GM12878 (cell line): ENCODE data around the gene SLC1A2. TPM values are rescaled to one million over a fixed set of nuclear protein-coding genes. Genes with fewer than 3 reads are reported as not detected.

Experiments
- ATAC-seq: fragments of 200-7000 bp; cut with Tn5 transposase; 3 replicates; pipeline ENCODE4 v1.9.1; 2020; ENCODE audit warnings: mild to moderate bottlenecking, moderate library complexity
- BruUV-seq: library from RNA; stranded (reverse); fragments of 400-500 nt; replicated peaks from 2 replicates; lab custom pipeline; 2021; lab: Mats Ljungman, UMichigan
- CTCF ChIA-PET: fragments of 300-600 bp; sonication (Branson Sonifier 250); formaldehyde crosslinking; extraction: SDS; loops from one replicate; lab custom pipeline; 2021; ENCODE audit warnings: inconsistent platforms; lab: Yijun Ruan, JAX
- POLR2A ChIA-PET: fragments of 350-600 bp; formaldehyde crosslinking; extraction: SDS; loops from one replicate; lab custom pipeline; 2021; ENCODE audit warnings: inconsistent platforms; lab: Charles Lee
- RAD21 ChIA-PET: fragments of 300-600 bp; sonication (Branson Sonifier 250); formaldehyde crosslinking; loops from one replicate; lab custom pipeline; 2023; ENCODE audit warnings: antibody characterized with exemption; ENCODE audit not compliant: unreplicated experiment; lab: Charles Lee
- SMC1A ChIA-PET: fragments of 300-600 bp; sonication (Branson Sonifier 250); formaldehyde crosslinking; loops from one replicate; lab custom pipeline; 2023; ENCODE audit not compliant: unreplicated experiment, uncharacterized antibody; lab: Charles Lee
- DNase-seq: peaks from one replicate; pipeline ENCODE4 v3.0.0-alpha.2; 2011; ENCODE audit warnings: low read depth, low spot score
- FAIRE-seq: peaks from 3 replicates; lab custom pipeline; 2011; peaks lifted over from hg19 to GRCh38; lab: Jason Lieb, UNC
- H2AFZ ChIP-seq: 2 replicates; pipeline ENCODE4 v1.6.0; 2011; ENCODE audit warnings: low read depth, low read length, control low read depth; ENCODE audit not compliant: control insufficient read depth
- H3K27ac ChIP-seq: 2 replicates; pipeline ENCODE4 v1.5.1; 2011; ENCODE audit warnings: control low read depth; ENCODE audit not compliant: control insufficient read depth, insufficient read depth
- H3K27me3 ChIP-seq, 2 experiments: replicated peaks in 1 of 2; 2 replicates each; pipeline versions ENCODE4 v1.6.0 to v1.6.1; 2011; ENCODE audit warnings: low read length in 1 of 2; ENCODE audit not compliant: control insufficient read depth in 2 of 2, insufficient read depth in 2 of 2
- H3K36me3 ChIP-seq, 2 experiments: 2 replicates each; pipeline ENCODE4 v1.5.1; 2011; ENCODE audit warnings: low read length in 1 of 2; ENCODE audit not compliant: control insufficient read depth in 2 of 2, insufficient read depth in 2 of 2
- H3K4me1 ChIP-seq: 2 replicates; pipeline ENCODE4 v1.6.1; 2011; ENCODE audit warnings: mild to moderate bottlenecking, low read length, moderate library complexity, mixed read lengths; ENCODE audit not compliant: control insufficient read depth, insufficient read depth
- H3K4me2 ChIP-seq: 2 replicates; pipeline ENCODE4 v1.6.0; 2011; ENCODE audit warnings: control low read depth; ENCODE audit not compliant: control insufficient read depth, insufficient read depth
- H3K4me3 ChIP-seq: fragments of 200-600 bp; sonication (generic); 2 replicates; pipeline ENCODE4 v1.5.1; 2016
- H3K79me2 ChIP-seq: 2 replicates; pipeline ENCODE4 v1.6.0; 2011; ENCODE audit warnings: low read length; ENCODE audit not compliant: control insufficient read depth, insufficient read depth
- H3K9ac ChIP-seq: 2 replicates; pipeline ENCODE4 v1.8.0; 2011; ENCODE audit warnings: low read length, control low read depth, mixed read lengths; ENCODE audit not compliant: control insufficient read depth, insufficient read depth
- H3K9me3 ChIP-seq: replicated peaks from 3 replicates; pipeline ENCODE4 v1.5.1; 2011; ENCODE audit warnings: mild to moderate bottlenecking, low read length; ENCODE audit not compliant: control insufficient read depth, insufficient read depth
- H4K20me1 ChIP-seq: 2 replicates; pipeline ENCODE4 v1.6.0; 2011; ENCODE audit not compliant: control insufficient read depth, insufficient read depth
- BMI1 ChIP-seq: fragments of 450-650 bp; IDR thresholded peaks from 2 replicates; pipeline ENCODE4 v1.6.1; 2016; ENCODE audit warnings: mild to moderate bottlenecking, moderate library complexity, borderline replicate concordance
- CHD2 ChIP-seq: IDR thresholded peaks from 2 replicates; pipeline ENCODE4 v1.6.1; 2011; ENCODE audit warnings: low read depth, low read length, improper control_type of control experiment, borderline replicate concordance
- FOXK2 ChIP-seq: fragments of 450-650 bp; IDR thresholded peaks from 2 replicates; pipeline ENCODE4 v1.6.1; 2017; ENCODE audit warnings: mild to moderate bottlenecking, moderate library complexity
- POLR2A ChIP-seq: IDR thresholded peaks from 2 replicates; pipeline ENCODE4 v1.6.1; 2011; ENCODE audit warnings: low read depth, mild to moderate bottlenecking, low read length
- RAD21 ChIP-seq: IDR thresholded peaks from 2 replicates; pipeline ENCODE4 v1.6.1; 2011; ENCODE audit warnings: mild to moderate bottlenecking, low read depth, low read length, moderate library complexity; ENCODE audit not compliant: insufficient read depth
- RAD51 ChIP-seq: fragments of 450-650 bp; IDR thresholded peaks from 2 replicates; pipeline ENCODE4 v1.6.1; 2016; ENCODE audit warnings: moderate library complexity, mild to moderate bottlenecking, inconsistent platforms
- RBBP5 ChIP-seq: fragments of 200-600 bp; sonication (generic); conservative IDR thresholded peaks from 2 replicates; pipeline ENCODE4 v1.6.1; 2016
- SMAD5 ChIP-seq: IDR thresholded peaks from 2 replicates; pipeline ENCODE4 v1.6.1; 2016; ENCODE audit warnings: antibody characterized with exemption, low read depth
- ZBED1 ChIP-seq: IDR thresholded peaks from 2 replicates; pipeline ENCODE4 v1.6.1; 2016; ENCODE audit warnings: borderline replicate concordance
- ZNF217 ChIP-seq: fragments of 450-650 bp; IDR thresholded peaks from 2 replicates; pipeline ENCODE4 v1.6.1; 2017; ENCODE audit warnings: antibody characterized with exemption, mild to moderate bottlenecking
- WGBS: methylation state at CpG from one replicate; pipeline ENCODE4 v1.1.6; 2016; ENCODE audit warnings: low lambda C conversion rate; ENCODE audit not compliant: insufficient replicate concordance, insufficient coverage; ENCODE audit errors: missing lambda C conversion rate; 5-methylcytosine and 5-hydroxymethylcytosine counted together
- in situ Hi-C: fragments of 300-500 bp; cut with MboI; formaldehyde crosslinking; loops from 9 replicates; pipeline ENCODE4 v1.14.3; 2018; ENCODE audit warnings: mixed read lengths
- intact Hi-C: fragments of 100-400 bp; cut with micrococcal nuclease; formaldehyde crosslinking; loops from one replicate; pipeline ENCODE4 v1.14.2; 2022; ENCODE audit not compliant: unreplicated experiment
- polyA plus RNA-seq, 11 experiments: library from polyadenylated mRNA; depleted of rRNA in 4 of 11; unstranded in 6 of 11; stranded (reverse) in 5 of 11; fragments of >200 nt; fragmentation: Nextera tagmentation in 4 of 11; fragmentation: Illumina TruSeq in 1 of 11; extraction: Ambion mirVana in 4 of 11; extraction: Trizol in 1 of 11; gene quantifications; 1 replicate in 1 of 11; 2 replicates in 10 of 11; pipeline versions ENCODE4 v1.2.1 to v1.2.3, GENCODE V29; 2011 to 2016; ENCODE audit warnings: inconsistent platforms in 2 of 11, missing spikeins in 2 of 11, low read depth in 1 of 11
- total RNA-seq, 4 experiments: library from RNA; depleted of rRNA in 3 of 4; stranded (reverse); fragments of >200 nt in 3 of 4; fragmentation: Illumina TruSeq in 1 of 4; extraction: Trizol in 1 of 4; gene quantifications; 2 replicates each; pipeline versions ENCODE4 v1.2.1 to v1.2.3, GENCODE V29; 2013 to 2021
- TF ChIP-seq, protein P1 (sequence below): IDR thresholded peaks from 2 replicates; pipeline ENCODE4 v1.6.1; 2012; ENCODE audit warnings: mild to moderate bottlenecking, low read depth, low read length
- TF ChIP-seq, protein P2 (sequence below): fragments of 450-650 bp; IDR thresholded peaks from 2 replicates; pipeline ENCODE4 v1.6.1; 2017; ENCODE audit warnings: mild to moderate bottlenecking
- TF ChIP-seq, protein P3 (sequence below): fragments of 450-650 bp; IDR thresholded peaks from 2 replicates; pipeline ENCODE4 v1.6.1; 2017; ENCODE audit warnings: mild to moderate bottlenecking, moderate library complexity

The SLC1A2 gene
- total and polyA plus RNA-seq, 10 of the 15 experiments (the other 5 are each of a cell fraction or from before 2014, with no cell fraction given) = 0.01 to 0.84 (median 0.22) TPM; not detected in 1

DNA sequence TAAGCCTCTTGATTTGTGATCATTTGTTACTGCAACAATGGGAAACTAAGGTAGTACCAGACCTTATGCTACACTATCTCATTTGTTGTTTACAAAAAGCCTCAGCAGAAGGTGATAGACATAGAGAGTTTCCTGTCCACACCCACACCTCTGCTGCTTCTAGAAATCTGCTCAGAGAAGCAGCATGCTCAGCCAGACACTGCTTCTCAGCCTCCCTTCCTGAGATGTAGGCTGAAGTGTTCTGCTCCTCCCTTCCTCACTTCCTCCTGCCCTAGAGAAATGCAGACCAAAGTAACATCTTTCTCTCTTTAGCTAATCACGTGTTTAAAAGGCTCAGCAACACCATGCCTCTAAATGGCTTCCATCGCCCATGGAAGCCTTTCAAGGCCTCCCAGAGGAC lies 88.4 kb downstream of the SLC1A2 start (continued):
- TF ChIP-seq POLR2A (0 out of 2 replicates have a peak, but pooled peaks have one; percentile 22), RBBP5 (no peak), ZBED1 (no peak), SMAD5 (no peak), CHD2 (no peak), FOXK2 (no peak; the same call in 1 of the 2 replicates), RAD51 (0 out of 2 replicates have a peak, but pooled peaks have one; percentile 42)
- TF ChIP-seq, all 136 proteins: peak for 4

DNA sequence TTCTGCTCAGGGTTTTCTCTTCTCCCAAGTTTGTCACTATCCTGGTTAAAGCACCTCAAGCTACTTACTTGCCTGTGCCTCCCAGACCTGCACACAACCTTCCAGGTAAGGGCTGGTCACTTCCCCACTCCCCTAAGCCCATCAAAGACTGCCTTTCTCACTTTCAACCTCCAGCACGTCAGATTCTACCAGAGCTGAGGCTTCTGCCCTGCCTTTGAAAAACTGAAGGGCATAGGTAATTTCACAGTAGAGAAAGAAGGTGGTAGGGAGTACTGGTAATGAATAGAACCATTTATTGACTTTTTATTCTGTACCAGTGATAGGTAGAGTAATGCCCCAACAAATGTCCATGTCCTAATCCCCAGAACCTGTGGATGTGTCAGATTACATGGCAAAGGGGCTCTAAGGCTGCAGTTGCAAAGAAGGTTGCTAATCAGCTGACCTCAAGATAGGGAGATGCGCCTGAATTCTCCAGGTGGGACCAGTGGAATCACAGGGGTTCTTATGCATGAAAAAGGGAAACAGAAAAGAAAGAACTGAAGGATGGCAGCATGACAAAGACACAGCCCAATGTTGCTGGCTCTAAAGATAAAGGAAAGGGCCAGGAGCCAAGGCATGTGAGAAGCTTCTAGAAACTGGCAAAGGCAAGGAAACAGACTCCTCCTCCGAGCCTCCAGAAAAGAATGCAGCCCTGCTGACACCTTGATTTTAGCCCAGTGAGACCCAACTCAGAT lies 89.0 kb downstream of the SLC1A2 start:
- Histone ChIP-seq H3K4me3 (no peak overlapping the region), H3K9ac (no peak overlapping the region), H3K79me2 (no peaks in the 10 kb centered on the region), H3K36me3 (no peaks in the 10 kb centered on the region), H2AFZ (no peak overlapping the region), H3K4me2 (no peak overlapping the region), H3K9me3 (no peaks in the 10 kb centered on the region), H3K27me3 (no peaks in the 10 kb centered on the region), H4K20me1 (no peaks in the 10 kb centered on the region), H3K27ac (no peak overlapping the region), H3K4me1 (peaks cover 26% of the 10 kb centered on the region)
- intact Hi-C loops (no loop called here), in situ Hi-C loops (no loop called here)
- CTCF ChIA-PET = interaction anchor here (0.6 to 1.4 kb wide), 8 partner anchors 11 to 404 kb away, joined by 3 to 10 read pairs (median 4); no protein-coding TSS in a partner anchor
- SMC1A ChIA-PET = interaction anchor here (0.7 to 3.6 kb wide), 10 partner anchors 8 to 184 kb away, joined by 3 to 22 read pairs (median 3); no protein-coding TSS in a partner anchor
- no TSS peak for BruUV-seq
- POLR2A ChIA-PET = interaction anchor here (1.2 to 1.4 kb wide), 2 partner anchors 12 to 17 kb away, joined by 3 to 4 read pairs; no protein-coding TSS in a partner anchor
- FAIRE-seq (no peak), DNase-seq (no peak), ATAC-seq (no peak)
- 67% methylated on average over 3 of the region's 3 CpGs for WGBS
- RAD21 ChIA-PET = interaction anchor here (1.0 to 2.4 kb wide), 4 partner anchors 10 to 61 kb away, joined by 3 to 13 read pairs (median 4); no protein-coding TSS in a partner anchor
- TF ChIP-seq POLR2A (no peak), RAD21 (no peak), ZNF217 (no peak), BMI1 (no peak)
- TF ChIP-seq, protein P1, sequence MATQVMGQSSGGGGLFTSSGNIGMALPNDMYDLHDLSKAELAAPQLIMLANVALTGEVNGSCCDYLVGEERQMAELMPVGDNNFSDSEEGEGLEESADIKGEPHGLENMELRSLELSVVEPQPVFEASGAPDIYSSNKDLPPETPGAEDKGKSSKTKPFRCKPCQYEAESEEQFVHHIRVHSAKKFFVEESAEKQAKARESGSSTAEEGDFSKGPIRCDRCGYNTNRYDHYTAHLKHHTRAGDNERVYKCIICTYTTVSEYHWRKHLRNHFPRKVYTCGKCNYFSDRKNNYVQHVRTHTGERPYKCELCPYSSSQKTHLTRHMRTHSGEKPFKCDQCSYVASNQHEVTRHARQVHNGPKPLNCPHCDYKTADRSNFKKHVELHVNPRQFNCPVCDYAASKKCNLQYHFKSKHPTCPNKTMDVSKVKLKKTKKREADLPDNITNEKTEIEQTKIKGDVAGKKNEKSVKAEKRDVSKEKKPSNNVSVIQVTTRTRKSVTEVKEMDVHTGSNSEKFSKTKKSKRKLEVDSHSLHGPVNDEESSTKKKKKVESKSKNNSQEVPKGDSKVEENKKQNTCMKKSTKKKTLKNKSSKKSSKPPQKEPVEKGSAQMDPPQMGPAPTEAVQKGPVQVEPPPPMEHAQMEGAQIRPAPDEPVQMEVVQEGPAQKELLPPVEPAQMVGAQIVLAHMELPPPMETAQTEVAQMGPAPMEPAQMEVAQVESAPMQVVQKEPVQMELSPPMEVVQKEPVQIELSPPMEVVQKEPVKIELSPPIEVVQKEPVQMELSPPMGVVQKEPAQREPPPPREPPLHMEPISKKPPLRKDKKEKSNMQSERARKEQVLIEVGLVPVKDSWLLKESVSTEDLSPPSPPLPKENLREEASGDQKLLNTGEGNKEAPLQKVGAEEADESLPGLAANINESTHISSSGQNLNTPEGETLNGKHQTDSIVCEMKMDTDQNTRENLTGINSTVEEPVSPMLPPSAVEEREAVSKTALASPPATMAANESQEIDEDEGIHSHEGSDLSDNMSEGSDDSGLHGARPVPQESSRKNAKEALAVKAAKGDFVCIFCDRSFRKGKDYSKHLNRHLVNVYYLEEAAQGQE = no peak
- TF ChIP-seq, protein P2, sequence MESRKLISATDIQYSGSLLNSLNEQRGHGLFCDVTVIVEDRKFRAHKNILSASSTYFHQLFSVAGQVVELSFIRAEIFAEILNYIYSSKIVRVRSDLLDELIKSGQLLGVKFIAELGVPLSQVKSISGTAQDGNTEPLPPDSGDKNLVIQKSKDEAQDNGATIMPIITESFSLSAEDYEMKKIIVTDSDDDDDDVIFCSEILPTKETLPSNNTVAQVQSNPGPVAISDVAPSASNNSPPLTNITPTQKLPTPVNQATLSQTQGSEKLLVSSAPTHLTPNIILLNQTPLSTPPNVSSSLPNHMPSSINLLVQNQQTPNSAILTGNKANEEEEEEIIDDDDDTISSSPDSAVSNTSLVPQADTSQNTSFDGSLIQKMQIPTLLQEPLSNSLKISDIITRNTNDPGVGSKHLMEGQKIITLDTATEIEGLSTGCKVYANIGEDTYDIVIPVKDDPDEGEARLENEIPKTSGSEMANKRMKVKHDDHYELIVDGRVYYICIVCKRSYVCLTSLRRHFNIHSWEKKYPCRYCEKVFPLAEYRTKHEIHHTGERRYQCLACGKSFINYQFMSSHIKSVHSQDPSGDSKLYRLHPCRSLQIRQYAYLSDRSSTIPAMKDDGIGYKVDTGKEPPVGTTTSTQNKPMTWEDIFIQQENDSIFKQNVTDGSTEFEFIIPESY = no peak
- TF ChIP-seq, protein P3, sequence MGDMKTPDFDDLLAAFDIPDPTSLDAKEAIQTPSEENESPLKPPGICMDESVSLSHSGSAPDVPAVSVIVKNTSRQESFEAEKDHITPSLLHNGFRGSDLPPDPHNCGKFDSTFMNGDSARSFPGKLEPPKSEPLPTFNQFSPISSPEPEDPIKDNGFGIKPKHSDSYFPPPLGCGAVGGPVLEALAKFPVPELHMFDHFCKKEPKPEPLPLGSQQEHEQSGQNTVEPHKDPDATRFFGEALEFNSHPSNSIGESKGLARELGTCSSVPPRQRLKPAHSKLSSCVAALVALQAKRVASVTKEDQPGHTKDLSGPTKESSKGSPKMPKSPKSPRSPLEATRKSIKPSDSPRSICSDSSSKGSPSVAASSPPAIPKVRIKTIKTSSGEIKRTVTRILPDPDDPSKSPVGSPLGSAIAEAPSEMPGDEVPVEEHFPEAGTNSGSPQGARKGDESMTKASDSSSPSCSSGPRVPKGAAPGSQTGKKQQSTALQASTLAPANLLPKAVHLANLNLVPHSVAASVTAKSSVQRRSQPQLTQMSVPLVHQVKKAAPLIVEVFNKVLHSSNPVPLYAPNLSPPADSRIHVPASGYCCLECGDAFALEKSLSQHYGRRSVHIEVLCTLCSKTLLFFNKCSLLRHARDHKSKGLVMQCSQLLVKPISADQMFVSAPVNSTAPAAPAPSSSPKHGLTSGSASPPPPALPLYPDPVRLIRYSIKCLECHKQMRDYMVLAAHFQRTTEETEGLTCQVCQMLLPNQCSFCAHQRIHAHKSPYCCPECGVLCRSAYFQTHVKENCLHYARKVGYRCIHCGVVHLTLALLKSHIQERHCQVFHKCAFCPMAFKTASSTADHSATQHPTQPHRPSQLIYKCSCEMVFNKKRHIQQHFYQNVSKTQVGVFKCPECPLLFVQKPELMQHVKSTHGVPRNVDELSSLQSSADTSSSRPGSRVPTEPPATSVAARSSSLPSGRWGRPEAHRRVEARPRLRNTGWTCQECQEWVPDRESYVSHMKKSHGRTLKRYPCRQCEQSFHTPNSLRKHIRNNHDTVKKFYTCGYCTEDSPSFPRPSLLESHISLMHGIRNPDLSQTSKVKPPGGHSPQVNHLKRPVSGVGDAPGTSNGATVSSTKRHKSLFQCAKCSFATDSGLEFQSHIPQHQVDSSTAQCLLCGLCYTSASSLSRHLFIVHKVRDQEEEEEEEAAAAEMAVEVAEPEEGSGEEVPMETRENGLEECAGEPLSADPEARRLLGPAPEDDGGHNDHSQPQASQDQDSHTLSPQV = no peak
